ENCODE results near the gene NUP188.
"Not testable (repeated sequence)": the region's sequence is repeated elsewhere in the genome, so short reads cannot be mapped to it uniquely, and the experiment has no call there.

DNA sequence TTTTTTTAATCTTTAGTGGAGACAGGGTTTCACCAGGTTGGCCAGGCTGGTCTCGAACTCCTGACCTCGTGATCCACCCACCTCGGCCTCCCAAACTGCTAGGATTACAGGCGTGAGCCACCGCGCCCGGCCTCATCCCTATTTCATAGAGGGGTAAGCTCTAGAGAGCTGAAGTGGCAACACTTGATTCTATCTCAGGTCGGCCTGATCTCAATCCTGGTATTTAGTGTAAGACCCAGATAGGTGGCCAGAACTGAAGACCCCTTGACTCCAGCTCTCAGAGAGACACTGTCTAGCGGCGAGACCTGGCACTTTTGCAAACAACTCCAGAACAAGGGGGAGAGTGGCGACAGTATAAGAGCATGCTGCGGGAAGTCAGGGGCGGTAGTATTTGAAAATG lies 88.3 kb downstream of the NUP188 start:
- TF ChIP-seq, protein P1, sequence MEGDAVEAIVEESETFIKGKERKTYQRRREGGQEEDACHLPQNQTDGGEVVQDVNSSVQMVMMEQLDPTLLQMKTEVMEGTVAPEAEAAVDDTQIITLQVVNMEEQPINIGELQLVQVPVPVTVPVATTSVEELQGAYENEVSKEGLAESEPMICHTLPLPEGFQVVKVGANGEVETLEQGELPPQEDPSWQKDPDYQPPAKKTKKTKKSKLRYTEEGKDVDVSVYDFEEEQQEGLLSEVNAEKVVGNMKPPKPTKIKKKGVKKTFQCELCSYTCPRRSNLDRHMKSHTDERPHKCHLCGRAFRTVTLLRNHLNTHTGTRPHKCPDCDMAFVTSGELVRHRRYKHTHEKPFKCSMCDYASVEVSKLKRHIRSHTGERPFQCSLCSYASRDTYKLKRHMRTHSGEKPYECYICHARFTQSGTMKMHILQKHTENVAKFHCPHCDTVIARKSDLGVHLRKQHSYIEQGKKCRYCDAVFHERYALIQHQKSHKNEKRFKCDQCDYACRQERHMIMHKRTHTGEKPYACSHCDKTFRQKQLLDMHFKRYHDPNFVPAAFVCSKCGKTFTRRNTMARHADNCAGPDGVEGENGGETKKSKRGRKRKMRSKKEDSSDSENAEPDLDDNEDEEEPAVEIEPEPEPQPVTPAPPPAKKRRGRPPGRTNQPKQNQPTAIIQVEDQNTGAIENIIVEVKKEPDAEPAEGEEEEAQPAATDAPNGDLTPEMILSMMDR (tag by site-specific recombination; IDR thresholded peaks at IDR 0.05) = not testable (repeated sequence)
- TF ChIP-seq, protein P2, sequence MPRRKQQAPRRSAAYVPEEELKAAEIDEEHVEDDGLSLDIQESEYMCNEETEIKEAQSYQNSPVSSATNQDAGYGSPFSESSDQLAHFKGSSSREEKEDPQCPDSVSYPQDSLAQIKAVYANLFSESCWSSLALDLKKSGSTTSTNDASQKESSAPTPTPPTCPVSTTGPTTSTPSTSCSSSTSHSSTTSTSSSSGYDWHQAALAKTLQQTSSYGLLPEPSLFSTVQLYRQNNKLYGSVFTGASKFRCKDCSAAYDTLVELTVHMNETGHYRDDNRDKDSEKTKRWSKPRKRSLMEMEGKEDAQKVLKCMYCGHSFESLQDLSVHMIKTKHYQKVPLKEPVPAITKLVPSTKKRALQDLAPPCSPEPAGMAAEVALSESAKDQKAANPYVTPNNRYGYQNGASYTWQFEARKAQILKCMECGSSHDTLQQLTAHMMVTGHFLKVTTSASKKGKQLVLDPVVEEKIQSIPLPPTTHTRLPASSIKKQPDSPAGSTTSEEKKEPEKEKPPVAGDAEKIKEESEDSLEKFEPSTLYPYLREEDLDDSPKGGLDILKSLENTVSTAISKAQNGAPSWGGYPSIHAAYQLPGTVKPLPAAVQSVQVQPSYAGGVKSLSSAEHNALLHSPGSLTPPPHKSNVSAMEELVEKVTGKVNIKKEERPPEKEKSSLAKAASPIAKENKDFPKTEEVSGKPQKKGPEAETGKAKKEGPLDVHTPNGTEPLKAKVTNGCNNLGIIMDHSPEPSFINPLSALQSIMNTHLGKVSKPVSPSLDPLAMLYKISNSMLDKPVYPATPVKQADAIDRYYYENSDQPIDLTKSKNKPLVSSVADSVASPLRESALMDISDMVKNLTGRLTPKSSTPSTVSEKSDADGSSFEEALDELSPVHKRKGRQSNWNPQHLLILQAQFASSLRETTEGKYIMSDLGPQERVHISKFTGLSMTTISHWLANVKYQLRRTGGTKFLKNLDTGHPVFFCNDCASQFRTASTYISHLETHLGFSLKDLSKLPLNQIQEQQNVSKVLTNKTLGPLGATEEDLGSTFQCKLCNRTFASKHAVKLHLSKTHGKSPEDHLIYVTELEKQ (tag by site-specific recombination; IDR thresholded peaks at IDR 0.05; ENCODE audit: borderline replicate concordance) = not testable (repeated sequence)
- TF ChIP-seq ZNF24 (tag by site-specific recombination; IDR thresholded peaks at IDR 0.05) = not testable (repeated sequence)

All from HEK293 (cell line).